MV-4-11 (cell line): Measurements from ENCODE around the gene FAM117B.
"Not testable (repeated sequence)": the region's sequence is repeated elsewhere in the genome, so short reads cannot be mapped to it uniquely, and the experiment has no call there.

Experiments used
- DNase-seq: peaks from one replicate; lab custom pipeline; 2025; lab: John Stamatoyannopoulos, UW

FAM117B gene

DNA sequence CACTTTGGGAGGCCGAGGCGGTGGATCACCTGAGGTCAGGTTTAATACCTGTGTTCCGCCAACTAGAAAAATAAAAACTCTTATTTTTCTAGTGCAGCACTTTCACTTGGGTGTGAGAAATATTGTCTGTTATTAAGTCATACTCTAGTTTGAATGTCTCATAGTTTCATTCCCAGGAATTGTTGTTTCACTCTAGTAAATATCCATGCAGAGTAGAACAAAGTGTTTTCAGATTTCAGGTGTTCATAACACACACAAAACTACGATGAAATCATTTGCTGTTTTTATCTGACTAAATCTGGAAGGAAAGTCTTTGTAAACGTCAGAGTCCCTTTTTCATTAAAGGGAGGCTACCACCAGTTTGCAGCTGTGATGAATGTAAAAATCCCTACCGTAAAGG lies 4.0 kb downstream of the FAM117B start:
- DNase-seq: no peak

DNA sequence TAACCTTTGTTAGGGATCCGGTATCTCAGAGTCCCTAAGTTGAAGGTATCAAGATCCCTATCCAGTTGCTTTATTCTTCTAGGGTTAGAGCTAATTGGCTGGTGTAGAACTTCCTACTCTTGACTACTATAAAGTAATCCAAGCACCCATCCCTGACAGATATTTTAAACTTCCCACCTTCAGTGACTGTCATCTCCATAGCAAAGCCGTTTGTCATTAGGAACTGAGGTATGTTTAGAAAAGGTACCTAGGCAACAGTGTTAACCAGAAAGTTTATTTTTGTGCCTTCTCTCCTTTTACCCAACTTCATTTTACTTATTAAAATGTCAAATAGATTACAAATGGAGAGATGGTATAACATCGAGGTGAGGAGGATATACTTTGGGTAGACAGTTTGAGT lies 4.5 kb downstream of the FAM117B start:
- DNase-seq: no peak

DNA sequence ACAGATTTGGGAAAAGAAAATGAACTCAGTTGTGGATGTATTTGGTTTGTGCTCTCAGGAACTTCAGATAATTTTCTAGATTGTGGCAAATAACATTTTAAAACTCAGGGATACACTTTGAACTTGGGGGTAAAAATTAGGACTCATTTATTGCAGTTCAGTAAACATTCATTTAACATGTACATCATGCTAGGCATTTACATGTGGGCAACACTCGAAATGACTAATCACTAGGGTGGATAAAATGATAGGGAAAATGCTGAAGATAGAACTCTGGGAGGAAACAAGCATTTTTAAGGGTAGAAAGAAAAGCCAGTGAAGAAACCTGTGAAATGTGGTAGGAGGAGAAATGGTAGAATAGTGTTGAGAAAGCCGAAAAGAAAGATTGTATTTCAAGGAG lies 7.8 kb downstream of the FAM117B start:
- DNase-seq: no peak

DNA sequence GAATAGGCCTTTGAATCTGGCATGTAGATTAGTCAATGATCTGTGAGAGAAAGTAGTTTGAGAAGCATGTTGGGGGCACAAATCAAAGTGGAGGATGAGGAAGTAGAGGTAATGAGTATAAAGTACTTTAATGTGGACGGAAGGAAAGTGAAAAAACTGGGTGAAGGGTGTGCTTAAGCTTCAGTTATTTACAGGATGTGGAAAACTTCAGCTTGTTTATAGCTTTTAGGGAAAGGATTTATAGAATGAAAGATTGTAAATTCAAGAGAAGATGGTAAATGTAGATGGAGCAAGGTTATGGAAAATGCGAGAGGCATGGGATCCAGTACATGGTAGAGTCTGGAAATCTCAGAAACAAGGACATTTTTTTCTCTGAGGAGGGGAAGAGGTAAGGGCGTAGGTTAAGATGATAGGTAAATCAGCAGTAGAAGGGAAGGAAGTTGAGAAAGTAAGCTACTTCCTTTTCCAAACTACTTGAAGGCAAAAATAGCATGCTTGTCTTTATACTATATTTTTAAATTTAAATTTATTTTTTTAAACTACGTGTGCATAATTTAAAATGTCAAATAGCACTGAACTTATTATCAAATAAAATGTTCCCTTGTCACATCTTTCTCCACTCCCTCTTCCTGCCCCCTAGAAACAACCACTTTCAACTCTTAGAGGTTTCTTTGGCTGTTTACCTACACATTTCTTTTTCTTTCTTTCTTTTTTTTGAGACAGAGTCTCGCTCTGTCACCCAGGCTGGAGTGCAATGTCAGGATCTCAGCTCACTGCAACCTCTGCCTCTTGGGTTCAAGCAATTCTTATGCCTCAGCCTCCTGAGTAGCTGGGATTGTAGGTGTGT lies 8.5 kb downstream of the FAM117B start:
- no peak for DNase-seq

DNA sequence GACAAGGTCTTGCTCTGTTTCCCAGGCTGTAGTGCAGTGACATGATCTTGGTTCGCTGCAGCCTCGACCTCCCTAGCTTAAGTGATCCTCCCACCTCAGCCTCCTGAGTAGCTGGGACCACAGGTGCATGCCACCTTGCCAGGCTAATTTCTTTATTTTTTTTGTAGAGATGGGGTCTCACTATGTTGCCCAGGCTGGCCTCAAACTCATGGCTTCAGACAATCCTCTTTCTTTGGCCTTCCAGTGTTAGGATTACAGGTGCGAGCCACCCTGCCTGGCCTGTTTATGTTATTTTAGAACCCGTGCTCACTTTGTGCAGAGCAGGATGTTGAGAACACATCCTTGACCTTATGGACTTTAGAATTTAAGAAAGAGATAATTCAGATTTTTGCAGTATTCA lies 17.4 kb downstream of the FAM117B start:
- DNase-seq: no peak

DNA sequence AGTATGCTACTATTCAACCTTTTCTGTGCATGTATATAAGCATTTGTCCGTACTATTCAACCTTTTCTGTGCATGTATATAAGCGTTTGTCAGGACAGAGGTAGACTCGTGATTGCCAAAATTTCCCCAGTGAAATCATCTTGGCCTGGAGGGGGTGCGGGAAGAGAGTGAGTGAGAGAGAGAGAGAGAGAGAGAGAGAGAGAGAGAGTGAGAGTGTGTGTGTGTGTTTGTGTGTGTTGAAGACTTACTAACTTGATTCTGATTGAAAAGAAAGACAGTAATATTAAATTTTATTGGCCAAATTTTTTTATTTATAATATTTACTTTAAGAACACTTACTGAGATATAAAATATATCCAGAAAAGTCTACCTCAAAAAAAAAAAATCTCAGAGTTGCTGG lies 19.1 kb downstream of the FAM117B start:
- DNase-seq: no peak

DNA sequence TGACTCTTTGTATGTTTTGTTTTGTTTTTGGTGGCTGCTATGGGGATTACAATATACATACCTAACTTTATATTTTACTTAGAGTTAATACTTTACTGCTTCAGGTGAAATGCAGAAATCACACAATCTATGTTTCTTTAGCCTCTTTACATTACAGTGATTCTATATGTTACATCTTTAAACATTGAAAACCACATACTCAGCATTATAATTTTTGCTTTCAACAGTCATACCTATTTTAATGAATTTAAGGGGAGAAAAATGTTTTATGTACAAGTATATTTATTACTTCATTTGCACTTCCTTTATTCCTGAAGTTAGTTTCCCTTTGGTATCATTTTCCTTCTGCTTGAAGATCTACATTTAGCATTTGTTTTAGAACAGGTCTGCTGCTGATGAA lies 23.1 kb downstream of the FAM117B start:
- DNase-seq: no peak

DNA sequence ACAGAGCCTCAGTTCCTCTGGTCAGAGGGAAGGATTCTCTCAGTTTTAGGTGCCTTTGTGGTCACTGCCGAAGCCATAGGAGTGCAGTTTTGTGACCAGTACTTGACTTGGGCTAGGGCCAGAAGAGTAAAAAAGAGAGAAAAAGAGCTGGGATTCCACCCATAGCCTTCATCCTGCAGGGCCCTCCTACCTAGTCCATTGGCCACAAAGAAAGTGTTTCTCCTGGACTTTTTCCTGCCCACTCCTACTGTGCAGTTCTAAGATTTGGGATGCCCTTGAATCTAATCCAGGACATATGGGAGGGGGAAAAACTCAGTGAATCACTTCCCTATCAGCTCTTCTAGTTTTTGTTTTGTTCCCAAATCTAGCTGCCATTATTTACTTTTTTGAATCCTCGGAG lies 26.0 kb downstream of the FAM117B start:
- DNase-seq: no peak

DNA sequence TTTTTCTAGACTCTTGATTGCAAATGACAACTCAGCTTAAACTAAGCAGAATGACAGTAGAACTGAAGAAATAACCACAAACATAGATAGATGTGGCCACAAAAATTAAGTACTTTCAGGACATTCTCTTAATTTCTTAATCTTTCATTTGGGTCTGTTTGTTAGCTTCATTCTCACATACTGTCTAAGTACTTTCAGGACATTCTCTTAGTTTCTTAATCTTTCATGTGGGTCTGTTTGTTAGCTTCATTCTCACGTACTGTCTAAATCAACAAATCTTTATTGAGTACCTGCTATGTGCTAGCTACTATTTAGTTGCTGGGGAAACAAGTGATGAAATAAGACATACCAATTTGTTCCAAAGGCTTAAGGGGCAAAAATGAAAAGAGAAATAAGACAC lies 35.1 kb downstream of the FAM117B start:
- no peak for DNase-seq

DNA sequence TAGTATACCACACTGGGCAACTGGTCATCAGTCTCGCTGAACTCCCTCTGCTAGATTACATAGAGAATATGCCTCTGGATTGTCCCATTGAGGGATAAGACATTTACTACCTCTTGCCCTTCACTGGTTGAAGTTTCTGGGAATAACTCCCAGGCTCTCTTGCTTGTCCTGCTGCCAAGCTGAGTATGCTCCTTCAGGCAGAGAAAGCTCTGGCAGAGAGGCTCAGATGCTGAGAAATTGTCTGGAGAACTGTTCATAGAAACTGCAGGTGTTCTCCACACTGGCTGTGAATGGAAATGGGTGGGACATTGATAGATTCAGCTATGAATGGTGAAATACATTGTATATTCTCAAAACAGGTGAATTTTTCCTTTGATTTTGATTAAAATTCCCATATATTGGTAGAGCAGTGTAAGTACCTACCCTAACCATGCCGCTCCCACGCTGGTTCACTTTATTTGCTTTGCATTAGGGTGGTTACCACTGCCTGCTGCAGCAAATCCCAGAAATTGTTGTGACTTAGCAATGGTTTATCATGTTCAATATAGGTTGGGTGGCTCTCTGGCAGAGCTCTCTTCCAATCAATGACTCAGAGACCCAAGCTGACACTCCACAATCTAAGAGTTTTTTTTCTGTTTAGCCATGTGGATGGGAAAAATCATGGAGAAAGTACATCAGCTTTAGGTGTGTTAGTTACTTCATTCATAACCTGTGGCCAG lies 36.7 kb downstream of the FAM117B start:
- no peak for DNase-seq

DNA sequence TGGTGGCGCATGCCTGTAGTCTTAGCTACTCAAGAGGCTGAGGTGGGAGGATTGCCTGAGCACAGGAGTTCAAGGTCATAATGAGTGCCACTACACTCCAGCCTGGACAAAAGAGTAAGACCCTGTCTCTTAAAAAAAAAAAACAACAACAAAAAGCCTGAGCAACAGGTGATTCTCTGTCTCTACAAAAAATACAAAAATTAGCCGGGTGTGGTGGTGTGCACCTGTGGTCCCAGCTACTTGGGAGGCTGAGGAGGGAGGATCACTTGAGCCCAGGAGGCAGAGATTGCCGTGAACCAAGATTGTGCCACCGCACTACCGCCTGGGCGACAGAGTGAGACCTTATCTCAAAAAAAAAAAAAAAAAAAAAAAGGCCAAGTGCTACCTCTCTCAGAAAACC lies 40.3 kb downstream of the FAM117B start:
- not testable (repeated sequence) for DNase-seq

DNA sequence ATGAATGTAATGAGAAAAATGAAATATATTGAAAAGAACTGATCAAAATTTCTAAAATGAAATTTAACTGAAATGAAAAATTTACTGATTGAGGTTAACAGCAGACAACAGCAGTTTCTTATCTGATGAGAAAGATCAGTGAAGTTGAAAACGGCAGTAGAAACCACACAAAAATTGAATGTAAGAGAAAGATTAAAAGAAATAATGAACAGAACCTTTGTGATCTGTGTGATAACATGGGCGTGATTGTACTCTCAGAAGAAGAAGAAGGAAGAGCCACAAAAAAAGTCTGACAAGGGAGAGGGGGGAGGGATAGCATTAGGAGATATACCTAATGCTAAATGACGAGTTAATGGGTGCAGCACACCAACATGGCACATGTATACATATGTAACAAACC lies 45.2 kb downstream of the FAM117B start:
- DNase-seq: no peak

DNA sequence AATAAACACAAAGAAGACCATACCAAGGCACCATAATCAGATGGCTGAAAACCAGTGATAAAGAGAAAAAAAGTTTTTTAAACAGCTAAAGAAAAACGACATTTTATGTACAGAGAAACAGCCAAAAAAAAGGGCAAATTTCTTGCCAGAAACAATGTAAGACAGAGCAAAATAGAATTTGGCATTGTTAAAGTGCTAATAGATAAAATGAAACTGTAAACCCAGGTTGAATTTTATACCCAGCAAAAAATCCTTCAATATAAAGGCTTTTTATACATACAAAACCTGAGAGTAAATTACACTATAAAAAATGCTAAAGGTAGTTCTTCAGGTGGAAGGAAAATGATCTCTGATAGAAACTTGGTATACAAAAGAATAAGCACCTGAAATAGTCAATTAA lies 45.7 kb downstream of the FAM117B start:
- no peak for DNase-seq

DNA sequence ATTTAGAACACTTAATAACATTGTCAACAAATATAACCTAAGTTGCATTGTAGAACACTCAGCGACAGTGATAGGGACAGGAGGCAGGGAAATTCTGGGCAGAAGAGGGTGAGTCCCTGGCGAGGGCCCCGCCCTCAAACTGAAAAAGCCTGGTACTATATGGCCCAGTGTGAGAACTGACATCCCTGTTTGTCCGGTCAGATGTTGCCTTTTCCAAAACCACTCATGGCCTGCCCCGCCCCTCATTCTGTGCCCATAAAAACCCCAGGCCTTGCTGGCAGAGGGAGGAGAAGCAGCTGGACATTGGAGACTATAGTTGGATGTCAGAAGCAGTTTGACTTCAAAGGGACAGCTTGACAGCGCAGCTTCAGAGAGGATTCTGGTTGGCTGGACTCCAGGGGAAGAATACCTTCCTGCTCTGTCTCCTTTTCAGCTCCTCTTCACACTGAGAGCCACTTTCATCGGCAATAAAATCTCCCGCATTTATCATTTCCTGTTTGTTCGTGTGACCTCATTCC lies 47.0 kb downstream of the FAM117B start:
- DNase-seq: no peak

DNA sequence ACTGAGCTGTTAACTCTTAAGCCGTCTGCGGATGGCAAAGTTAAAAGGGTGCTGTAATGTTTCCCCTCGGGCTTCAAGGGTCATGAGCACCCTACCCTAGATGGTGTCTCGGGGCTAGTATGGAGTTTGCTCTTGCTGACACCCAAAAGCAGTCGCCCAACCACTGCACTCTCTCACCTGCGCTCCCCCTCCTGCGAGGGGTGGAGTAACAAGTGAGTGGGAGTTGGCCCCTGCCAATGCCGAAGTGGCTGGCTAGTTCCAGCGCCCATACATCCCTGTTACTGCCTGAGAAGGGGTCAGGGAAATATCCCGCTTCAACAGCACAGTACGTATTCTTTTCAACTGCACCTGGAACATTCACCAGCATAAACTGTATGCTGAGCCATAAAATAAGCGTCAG lies 47.5 kb downstream of the FAM117B start:
- DNase-seq: no peak

DNA sequence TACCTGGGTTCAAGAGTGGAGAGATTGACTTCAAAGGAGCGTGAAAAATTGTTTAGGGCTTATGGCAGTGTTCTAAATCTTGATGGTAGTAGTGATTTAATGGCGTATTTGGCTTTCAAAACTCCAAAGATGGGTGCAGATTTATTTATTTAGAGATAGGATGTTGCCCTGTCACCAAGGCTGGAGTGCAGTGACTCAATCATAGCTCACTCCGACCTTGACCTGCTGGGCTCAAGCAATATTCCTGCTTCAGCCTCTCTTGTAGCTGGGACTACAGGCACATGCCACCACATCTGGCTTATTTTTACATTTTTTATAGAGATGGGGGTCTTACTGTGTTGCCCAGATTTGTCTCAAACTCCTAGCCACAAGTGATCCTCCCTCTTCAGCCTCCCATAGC lies 52.5 kb downstream of the FAM117B start:
- DNase-seq: no peak

DNA sequence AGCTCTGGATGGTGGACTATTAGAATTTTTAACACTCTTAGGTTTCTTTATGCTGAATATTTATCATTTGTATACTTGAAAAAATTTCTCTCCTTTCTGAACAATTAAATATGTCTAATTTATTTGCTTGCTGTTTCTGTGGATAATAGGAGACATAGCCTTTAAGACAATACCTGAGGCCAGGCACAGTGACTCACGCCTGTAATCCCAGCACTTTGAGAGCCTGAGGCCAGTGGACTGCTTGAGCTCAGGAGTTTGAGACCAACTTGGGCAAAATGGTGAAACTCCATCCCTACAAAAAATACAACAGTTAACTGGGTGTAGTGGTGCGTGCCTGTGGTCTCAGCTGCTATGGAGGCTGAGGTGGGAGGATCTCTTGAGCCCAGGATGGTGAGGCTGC lies 54.7 kb downstream of the FAM117B start:
- no peak for DNase-seq

DNA sequence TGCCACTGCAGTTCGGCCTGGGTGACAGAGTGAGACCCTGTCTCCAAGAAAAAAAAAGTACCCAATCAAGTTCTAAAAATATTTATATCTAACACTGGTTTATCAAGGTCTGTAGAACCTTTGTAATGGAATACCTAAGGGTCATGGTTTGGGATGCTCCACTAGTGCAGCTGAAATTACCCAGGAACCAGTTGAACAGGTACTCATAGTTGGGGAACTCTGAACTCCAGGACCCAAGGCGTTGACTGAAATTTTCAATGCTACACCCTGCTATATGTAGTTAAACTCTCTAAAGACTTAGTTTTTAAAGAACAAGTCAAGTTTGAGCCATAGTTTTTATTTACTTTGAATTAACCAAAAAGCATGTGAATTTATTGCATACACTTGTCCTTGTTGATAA lies 55.1 kb downstream of the FAM117B start:
- DNase-seq: no peak

DNA sequence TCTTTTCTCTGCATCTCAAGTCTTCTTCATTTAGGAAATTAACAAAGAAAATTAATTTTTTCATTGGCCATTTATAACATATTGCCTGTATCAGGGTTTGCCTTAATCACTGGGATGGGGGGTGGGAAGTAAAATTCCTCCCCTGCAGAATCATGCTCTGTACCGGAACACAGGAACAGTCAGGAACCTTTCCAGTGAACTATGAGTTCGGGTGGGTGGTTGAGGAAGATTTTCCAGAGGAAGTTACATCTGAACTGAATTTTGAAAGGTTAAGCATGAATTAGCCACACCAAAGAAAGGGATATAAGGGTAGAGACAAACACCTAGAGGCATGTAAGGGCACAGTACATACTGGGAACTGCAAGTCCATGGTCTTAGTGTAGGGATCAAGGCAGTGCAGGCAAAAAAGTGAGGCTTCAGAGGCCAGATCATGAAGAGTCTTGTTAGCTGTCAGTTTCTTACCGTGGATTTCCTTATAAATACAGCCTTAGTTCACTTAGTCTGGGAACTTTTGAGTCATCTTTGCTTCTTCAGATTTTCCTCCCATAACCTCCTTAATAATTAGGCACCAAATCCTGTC lies 55.6 kb downstream of the FAM117B start:
- no peak for DNase-seq

DNA sequence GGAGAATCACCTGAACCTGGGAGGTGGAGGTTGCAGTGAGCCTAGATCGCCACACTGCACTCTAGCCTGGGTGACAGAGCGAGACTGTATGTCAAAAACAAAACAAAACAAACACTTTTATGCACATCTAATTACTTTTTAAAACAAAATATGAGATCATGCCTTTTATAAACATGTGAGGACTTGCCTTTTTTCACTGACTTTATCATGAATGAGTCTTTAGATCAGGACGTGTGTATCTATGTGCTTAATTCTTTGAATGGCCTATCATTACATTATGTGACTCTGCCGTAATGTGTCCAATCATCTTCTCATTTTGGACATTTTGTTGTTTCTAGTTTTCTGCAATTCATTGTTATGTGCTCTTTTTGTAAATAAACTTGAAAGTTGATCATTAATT lies 58.7 kb downstream of the FAM117B start:
- no peak for DNase-seq

DNA sequence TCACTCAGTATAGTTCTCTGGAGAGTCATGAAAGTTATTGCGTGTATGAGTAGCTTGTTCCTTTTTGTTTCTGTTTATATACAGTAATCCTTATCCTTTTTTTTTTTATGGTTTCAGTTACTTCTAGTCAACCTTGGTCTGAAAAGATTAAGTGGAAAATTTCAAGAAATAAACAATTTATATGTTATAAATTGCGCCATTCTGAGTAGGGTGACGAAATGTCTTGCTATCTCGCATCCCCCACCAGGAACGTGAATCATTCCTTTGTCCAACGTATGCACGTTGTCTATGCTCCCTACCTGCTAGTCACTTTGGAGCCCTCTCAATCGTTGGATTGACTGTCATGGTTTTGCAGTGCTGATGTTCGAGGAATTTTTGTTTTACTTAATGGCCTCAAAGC lies 60.4 kb downstream of the FAM117B start:
- DNase-seq: no peak

DNA sequence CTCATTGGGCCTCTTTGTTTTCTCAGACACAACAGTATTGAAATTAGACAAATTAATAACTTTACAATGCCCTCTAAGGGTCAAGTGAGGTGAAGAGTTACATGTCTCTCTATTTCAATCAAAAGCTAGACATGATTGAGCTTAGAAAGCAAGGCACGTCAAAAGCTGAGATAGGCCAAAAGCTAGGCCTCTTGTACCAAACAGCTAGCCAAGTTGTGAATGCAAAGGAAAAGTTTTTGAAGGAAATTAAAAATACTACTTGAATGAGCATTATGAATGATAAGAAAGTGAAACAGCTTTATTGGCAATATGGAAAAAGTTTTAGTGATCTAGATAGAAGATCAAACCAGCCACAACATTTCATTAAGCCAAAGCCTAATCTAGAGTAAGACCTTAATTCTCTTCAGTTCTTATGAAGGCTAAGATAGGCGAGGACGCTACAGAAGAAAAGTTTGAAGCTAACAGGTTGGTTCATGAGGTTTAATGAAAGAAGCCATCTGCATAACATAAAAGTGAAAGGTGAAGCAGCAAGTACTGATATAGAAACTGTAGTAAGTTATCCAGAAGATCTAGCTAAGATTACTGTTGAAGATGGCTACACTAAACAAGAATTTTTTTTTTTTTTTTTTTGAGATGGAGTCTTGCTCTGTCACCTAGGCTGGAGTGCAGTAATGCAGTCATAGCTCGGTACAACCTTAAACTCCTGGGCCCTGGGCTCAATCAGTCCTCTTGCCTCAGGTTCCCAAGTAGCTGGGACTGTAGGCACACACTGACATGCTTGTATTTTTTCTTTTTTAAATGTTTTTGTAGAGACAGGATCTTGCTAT lies 65.5 kb downstream of the FAM117B start:
- DNase-seq: no peak
